Iris pigment epithelial cell (primary cell): Measurements from ENCODE around the gene LRRC32.
"Not testable (repeated sequence)": the region's sequence is repeated elsewhere in the genome, so short reads cannot be mapped to it uniquely, and the experiment has no call there.

Source experiments
- DNase-seq: peaks from one replicate; pipeline ENCODE4 v3.0.0-alpha.2; 2011; ENCODE audit warnings: low read depth

The LRRC32 gene

GRCh38 chr11:76613901-76614300 lies 56.6 kb downstream of the LRRC32 start:
- no peak for DNase-seq

- DNase-seq = no peak
These were observed 58.3 kb downstream of the LRRC32 start for GRCh38 chr11:76612226-76612625.

GRCh38 chr11:76610871-76611475 lies 59.6 kb downstream of the LRRC32 start:
- DNase-seq = no peak

- no peak for DNase-seq
These were observed 60.2 kb downstream of the LRRC32 start for GRCh38 chr11:76610371-76610770.

- DNase-seq = no peak
These were observed 60.7 kb downstream of the LRRC32 start for GRCh38 chr11:76609736-76610370.

GRCh38 chr11:76608879-76609460 lies 61.6 kb downstream of the LRRC32 start:
- DNase-seq = not testable (repeated sequence)

GRCh38 chr11:76608228-76608627 lies 62.3 kb downstream of the LRRC32 start:
- not testable (repeated sequence) for DNase-seq
